HG02840 (cell line): ENCODE results near the gene GRN.

Source experiments
- ATAC-seq: cut with Tn5 transposase; IDR thresholded peaks from one replicate; pipeline ENCODE4 v1.9.1; 2021; ENCODE audit warnings: mild to moderate bottlenecking, moderate library complexity, moderate number of reproducible peaks; ENCODE audit not compliant: unreplicated experiment, low FRiP score

GRN gene

GRCh38 chr17:44400226-44400847, 55.2 kb downstream of the GRN start:
- no peak for ATAC-seq
